Measurements from ENCODE around the gene IL22RA1.

DNA sequence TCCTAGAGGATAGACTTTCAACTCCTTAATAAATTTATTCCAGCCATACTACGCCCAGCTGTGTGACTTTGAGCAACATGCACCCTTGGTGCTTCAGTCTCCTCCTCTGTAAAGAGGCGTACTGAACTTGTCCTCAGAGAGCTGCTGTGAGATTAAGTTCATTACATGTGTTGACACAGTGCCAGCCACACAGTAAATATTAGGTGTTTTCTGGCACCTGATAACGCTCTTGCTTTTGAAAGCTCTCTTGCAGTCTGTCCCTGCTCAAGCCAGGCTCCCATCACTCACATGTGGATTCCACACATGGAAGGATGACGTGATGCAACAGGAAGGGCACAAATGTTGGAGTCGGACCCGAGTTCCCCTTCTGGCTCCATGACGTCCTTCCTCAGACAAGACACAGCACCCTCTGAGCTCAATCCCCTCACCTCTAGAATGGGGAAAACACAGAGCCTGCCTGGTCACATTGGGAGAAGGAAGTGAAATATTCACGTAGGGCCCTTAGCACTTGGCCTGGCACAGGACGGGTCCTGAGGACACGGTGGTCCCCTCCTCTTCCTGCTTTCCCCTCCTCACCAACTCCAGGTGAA, 36.4 kb upstream of the IL22RA1 start:
- TF ChIP-seq, protein P1, sequence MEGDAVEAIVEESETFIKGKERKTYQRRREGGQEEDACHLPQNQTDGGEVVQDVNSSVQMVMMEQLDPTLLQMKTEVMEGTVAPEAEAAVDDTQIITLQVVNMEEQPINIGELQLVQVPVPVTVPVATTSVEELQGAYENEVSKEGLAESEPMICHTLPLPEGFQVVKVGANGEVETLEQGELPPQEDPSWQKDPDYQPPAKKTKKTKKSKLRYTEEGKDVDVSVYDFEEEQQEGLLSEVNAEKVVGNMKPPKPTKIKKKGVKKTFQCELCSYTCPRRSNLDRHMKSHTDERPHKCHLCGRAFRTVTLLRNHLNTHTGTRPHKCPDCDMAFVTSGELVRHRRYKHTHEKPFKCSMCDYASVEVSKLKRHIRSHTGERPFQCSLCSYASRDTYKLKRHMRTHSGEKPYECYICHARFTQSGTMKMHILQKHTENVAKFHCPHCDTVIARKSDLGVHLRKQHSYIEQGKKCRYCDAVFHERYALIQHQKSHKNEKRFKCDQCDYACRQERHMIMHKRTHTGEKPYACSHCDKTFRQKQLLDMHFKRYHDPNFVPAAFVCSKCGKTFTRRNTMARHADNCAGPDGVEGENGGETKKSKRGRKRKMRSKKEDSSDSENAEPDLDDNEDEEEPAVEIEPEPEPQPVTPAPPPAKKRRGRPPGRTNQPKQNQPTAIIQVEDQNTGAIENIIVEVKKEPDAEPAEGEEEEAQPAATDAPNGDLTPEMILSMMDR (IDR thresholded peaks at IDR 0.05) = no peak
- TF ChIP-seq POLR2AphosphoS5 (IDR thresholded peaks at IDR 0.05) = no peak

All from esophagus muscularis mucosa (tissue), 3 donors.